Retina (tissue), 1 donor: ENCODE data around the gene CYB561D2.
A peak's percentile ranks its signal among the peaks of the same experiment; 100 is the strongest.
"Not testable (repeated sequence)": the region's sequence is repeated elsewhere in the genome, so short reads cannot be mapped to it uniquely, and the experiment has no call there.

ENCODE experiments used
- DNase-seq: peaks from one replicate; pipeline ENCODE4 v3.0.0-alpha.2; 2016

CYB561D2 gene, protein sequence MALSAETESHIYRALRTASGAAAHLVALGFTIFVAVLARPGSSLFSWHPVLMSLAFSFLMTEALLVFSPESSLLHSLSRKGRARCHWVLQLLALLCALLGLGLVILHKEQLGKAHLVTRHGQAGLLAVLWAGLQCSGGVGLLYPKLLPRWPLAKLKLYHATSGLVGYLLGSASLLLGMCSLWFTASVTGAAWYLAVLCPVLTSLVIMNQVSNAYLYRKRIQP

DNA sequence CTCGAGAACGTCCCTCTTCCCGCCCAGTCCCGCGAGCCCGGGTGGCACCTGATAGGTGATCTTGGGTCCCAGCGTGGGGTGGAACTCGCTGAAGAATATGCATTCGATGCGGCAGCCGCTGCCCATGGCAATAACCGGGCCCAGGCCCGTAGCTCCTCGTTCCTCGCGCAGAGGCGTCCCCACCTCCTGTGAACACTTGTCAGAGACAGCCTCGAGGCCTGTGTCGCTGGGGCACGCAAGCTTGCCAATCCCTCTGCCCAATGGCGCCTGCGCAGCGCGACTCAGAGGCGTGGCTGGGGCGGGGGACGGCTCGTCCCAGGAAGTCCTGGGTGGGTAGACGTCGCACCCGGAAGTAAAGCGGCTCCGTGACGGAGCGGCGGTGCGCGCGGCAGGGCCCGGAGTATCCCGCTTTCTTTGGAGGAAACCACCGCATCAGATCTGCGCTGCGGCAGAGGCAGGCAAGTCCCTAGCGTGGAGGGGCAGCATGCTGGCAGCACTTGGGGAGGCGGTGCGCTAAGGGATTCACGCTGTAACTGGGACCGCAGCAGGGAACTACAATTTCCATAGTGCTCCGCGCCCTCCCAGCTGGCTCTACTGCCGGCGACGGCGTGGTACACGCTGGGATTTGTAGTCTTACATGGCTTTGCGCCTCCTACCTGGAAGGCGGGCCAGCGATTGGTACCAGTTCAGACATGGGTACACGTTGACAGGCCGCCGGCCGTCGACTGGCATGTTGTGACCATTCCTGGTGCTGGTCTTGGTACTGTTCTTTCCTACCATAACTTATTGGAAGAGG, at the start of gene CYB561D2, which contains the start of gene NPRL2:
Gene CYB561D2 (plus strand): TSS at position 336 of the 796 bp plus-strand sequence. CDS start 572 bp downstream, outside the sequence.
Gene NPRL2 (minus strand): TSS at position 249 of the 796 bp plus-strand sequence. CDS start 123 bp downstream, at position 126.
- DNase-seq = peak; percentile 99

DNA sequence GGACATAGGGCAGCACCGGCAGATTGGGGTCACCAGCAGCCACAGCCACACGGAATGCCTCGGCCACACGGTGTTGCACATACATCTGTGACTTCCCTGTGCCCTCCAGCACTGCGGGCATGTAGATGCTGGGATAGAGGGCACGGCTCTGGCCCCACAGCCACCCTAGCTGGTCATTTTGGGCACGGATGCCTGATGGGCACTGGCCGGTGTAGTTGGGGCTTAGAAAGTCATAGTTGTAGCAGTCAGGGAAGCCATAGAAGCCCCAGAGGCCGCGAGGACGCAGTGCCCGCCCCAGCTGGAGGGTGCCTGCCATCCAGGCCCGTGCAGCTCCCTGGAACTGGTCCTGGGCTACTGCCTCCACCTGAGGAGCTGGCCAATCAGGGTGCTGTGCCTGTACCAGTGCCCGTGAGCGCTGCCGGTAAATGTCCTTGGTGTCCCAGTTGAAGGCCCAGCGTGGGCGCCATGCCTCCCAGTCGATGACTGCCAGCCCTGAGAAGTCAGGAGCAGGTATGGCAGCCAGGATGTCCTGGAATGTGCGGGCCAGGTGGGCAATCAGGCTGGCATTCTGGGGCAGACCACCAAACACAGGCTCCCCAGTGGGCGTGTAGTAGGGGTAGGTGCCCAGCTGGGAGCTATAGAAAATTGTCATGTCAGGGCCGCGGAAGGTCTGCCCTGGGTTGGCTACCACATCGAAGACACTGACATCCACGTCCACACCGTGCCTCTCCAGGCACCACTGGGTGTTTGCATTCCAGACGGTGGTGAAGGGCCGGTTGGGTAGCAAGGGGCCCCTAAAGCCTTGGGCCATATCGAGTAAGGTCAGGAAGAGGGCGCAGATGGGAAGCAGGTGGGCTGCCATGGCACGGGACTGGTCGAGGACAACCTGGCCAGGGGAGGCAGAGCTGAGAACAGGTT, 48.3 kb upstream of the CYB561D2 start:
- DNase-seq = no peak

DNA sequence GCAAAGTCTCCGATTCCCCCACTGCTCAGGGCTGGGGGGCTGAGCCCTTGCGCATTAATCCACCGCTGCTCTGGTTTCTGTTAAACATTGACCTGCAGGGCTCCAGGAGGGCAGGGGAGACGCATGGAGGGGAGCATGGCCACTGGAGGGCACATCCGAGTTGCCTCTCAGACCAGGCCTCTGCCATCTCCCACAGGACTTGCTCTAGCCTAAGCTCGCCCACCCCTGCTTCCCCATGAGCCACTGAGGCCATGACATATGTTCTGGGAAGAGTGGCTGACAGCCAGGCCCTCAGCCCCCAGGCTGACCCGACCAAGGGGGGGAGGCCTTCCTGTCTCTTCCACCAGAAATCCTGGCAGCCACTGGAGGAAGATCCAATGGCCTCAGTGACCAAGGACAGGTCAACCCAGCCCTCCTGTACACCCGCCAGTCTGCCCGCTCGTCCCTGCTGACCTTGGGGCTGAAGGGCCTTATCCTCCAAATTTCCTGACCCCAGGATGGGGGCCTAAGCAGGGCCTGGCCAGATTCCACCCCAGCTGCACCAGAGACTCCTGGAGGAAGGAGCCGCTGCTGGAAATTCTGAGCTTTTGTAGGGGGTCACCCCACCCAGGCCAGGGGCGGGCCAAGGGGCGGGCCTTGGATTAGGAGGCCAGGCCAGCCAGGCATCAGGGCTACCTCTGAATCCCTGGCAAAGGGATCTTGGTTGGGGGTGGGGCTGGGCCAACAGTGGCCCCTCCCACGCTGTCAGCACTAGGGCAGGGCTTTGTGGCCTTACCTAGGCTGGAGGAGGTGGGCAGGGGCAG, 47.4 kb upstream of the CYB561D2 start, which contains the start of gene HYAL1:
Gene HYAL1 (minus strand): TSS at position 562 of the 803 bp plus-strand sequence. CDS start 618 bp downstream, outside the sequence.
- no peak for DNase-seq

DNA sequence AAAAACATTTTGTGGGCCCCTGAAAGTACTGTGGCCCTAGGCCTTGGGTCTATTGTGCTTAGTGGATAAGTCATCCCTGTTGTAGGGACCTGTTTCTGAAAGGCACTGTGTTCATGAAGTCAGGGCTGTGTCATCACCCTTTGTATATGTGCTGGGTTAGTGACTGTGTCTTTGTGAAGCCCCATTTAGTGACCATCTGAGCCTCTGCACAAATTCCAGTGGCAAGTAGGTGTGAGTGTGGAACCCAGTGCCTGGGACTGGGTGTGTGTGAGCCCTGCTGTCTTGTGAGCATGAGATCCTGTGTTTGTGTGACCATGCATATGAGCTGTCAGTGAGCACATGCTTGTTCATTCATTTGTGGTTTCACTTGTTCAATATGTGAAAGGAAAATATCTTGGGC, 46.1 kb upstream of the CYB561D2 start:
- DNase-seq = no peak

GRCh38 chr3:50312041-50312440, 38.6 kb upstream of the CYB561D2 start:
- DNase-seq = not testable (repeated sequence)

DNA sequence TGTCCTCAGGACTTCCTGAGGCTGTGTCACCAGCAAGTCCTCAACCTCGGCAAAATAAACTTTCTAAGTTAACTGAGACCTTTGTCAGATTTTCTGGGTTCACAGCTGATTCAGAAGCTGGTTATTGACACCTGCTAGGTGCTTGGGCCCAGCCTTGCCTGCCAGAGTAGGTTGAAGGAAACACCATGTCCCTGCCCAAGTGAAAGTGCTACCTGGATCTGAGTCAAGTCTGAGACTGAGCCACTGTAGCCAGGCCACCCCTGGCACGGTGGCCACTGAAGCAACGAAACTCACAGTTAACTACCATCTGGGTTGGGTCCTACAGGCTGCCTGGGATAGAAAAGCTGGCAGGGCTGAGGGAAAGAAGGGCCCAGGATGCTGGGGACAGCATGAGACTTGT, 36.3 kb upstream of the CYB561D2 start:
- no peak for DNase-seq

DNA sequence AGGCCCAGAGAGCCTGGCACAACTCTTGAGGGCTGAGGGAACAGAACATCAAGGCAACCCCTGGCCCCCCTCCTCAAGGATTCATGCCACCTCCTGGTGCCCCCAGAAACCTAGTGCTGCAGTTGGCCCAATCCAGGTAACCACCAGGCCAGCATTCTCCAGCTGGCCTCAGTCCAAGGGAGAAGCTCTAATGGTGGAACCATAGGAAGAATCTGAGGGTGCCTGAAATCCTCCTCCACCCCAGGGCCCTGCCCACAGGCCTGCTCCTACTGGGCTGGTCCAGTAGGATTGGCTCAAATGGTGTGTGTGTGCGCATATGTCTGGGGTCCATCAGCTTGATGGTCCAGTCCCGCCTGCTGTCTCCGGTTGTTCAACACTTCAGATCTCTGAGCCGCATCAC, 35.8 kb upstream of the CYB561D2 start:
- DNase-seq = no peak

GRCh38 chr3:50316657-50317242, 33.9 kb upstream of the CYB561D2 start:
- peak; percentile 51 for DNase-seq

- no peak for DNase-seq
These were observed 33.4 kb upstream of the CYB561D2 start for GRCh38 chr3:50317300-50317699.

GRCh38 chr3:50318163-50318562, 32.5 kb upstream of the CYB561D2 start:
- DNase-seq = no peak

GRCh38 chr3:50318615-50319014, 32.0 kb upstream of the CYB561D2 start:
- no peak for DNase-seq

- DNase-seq = no peak
These were observed 31.3 kb upstream of the CYB561D2 start for GRCh38 chr3:50319181-50319893.

GRCh38 chr3:50319894-50320625, 30.6 kb upstream of the CYB561D2 start:
- DNase-seq = no peak

GRCh38 chr3:50320853-50321335, 29.8 kb upstream of the CYB561D2 start:
- peak; percentile 93 for DNase-seq

GRCh38 chr3:50321336-50322114, 29.1 kb upstream of the CYB561D2 start:
- peak; percentile 99 for DNase-seq

GRCh38 chr3:50322115-50322385, 28.6 kb upstream of the CYB561D2 start:
- no peak for DNase-seq

DNA sequence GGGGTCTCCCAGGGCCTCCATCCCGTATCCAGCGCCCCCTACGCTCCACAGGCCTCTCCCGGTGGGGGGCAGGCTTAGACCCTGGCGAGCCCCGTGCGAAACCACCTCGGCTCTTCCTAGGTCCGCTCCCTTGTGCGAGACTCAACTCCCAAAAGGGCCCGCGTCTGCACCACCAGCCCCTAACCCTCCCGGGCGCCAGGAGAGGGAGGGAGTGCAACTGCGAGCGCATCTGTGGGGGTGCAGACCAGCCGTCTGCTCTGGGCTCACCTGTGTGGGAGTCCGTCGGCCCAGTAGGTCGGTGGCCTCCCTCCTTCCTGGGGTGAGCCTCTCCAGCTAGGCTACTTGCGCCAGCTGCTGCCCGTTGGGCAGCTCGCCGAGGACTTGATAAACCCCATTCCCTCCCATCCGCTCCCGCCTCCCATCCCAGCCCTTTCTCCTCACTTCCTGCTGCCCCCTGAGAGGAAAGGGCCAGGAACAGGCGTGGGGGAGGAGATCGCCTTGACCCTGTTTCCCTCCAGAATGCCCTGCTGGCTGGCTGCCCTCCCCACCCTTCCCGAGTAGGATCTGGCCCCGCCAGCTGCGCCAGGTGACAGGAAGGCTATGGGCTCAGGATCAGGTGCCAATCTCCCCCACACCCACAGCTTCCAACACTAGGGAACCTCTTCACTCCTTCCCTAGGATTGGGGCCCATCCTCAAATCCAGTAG, 28.1 kb upstream of the CYB561D2 start, which contains the start of gene HYAL2:
Gene HYAL2 (minus strand): TSS at position 360 of the 706 bp plus-strand sequence. CDS start 2,256 bp downstream, outside the sequence.
- DNase-seq = no peak

DNA sequence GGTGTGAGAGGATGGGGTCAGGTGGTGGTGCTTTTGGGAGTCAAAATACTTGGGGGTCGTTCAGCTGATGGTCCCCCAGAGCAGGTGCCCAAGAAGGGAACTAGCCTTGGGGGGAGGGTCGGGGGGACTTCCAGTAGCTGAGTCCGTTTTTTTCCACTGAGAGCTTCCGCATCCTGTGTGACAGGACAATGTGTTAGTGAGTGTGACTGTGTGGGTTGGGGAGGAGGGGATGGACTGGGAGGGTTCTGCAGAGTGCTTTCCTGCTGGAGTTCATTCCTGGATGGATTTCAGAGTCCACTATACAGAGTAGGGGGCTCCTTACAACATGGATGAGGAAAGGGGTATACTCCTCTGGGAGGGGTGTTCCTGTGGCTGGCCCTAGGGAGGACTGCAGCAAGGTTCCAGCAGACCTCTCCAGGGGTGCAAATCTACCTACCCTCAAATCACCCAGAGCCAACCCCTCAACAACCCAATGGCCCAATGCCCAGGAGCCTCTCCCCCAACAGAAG, 27.5 kb upstream of the CYB561D2 start:
- DNase-seq = no peak
